ENCODE measurements around the gene YWHAG. TPM values are rescaled to one million over a fixed set of nuclear protein-coding genes. Genes with fewer than 3 reads are reported as not detected.
A peak's percentile ranks its signal among the peaks of the same experiment; 100 is the strongest.

YWHAG gene
- total and polyA plus RNA-seq, 9 of the 15 experiments (the other 6 are each of a cell fraction or from before 2014, with no cell fraction given) = 30.4 to 246 (median 94.5) TPM

GRCh38 chr7:76397409-76398183, 38.8 kb upstream of the YWHAG start (continued):
- TF ChIP-seq ZC3H4 (CRISPR knock-in tag; IDR thresholded peaks at IDR 0.05; ENCODE audit: borderline replicate concordance) (no peak), GTF2E2 (tag; IDR thresholded peaks at IDR 0.05) (no peak), ZNF253 (CRISPR knock-in tag; conservative IDR thresholded peaks at IDR 0.05) (no peak), MXI1 (IDR thresholded peaks at IDR 0.05; ENCODE audit: low read depth, low read length) (peak; percentile 90), NR3C1 (CRISPR knock-in tag; IDR thresholded peaks at IDR 0.05) (0 out of 2 replicates have a peak, but pooled peaks have one; percentile 71), DACH1 (IDR thresholded peaks at IDR 0.05; ENCODE audit: partially characterized antibody) (peak; percentile 49), STAG1 (CRISPR knock-in tag; IDR thresholded peaks at IDR 0.05; ENCODE audit: borderline replicate concordance) (no peak), POLR2H (tag; IDR thresholded peaks at IDR 0.05; ENCODE audit: low read depth) (no peak), IRF1 (CRISPR knock-in tag; IDR thresholded peaks at IDR 0.05; ENCODE audit: borderline replicate concordance) (no peak), NFE2 (IDR thresholded peaks at IDR 0.05; ENCODE audit: low read depth) (0 out of 2 replicates have a peak, but pooled peaks have one; percentile 16), MCM5 (IDR thresholded peaks at IDR 0.05; ENCODE audit: low read depth) (no peak), ZNF778 (CRISPR knock-in tag; IDR thresholded peaks at IDR 0.05) (no peak), ATF3 (IDR thresholded peaks at IDR 0.05) (no peak), ATF3 (CRISPR knock-in tag; conservative IDR thresholded peaks at IDR 0.05) (peak; percentile 30; the same call in 1 of the 2 replicates), ATF1 (CRISPR knock-in tag; IDR thresholded peaks at IDR 0.05) (no peak), ATF1 (tag; IDR thresholded peaks at IDR 0.05) (peak; percentile 83), SREBF1 (IDR thresholded peaks at IDR 0.05; ENCODE audit: borderline replicate concordance, low read depth, low read length) (no peak), MIER1 (IDR thresholded peaks at IDR 0.05; ENCODE audit: low read depth) (0 out of 2 replicates have a peak, but pooled peaks have one; percentile 64), NFIC (IDR thresholded peaks at IDR 0.05) (peak; percentile 100), SRSF3 (IDR thresholded peaks at IDR 0.05; ENCODE audit: insufficient read depth, low read length) (no peak), BRD9 (IDR thresholded peaks at IDR 0.05; ENCODE audit: low read depth, partially characterized antibody) (no peak), ZNF274 (IDR thresholded peaks at IDR 0.05; ENCODE audit: borderline replicate concordance, low read depth, low read length) (no peak), BRCA1 (IDR thresholded peaks at IDR 0.05) (no peak), BRCA1 (CRISPR knock-in tag; IDR thresholded peaks at IDR 0.05) (no peak)
- TF ChIP-seq, protein P1, sequence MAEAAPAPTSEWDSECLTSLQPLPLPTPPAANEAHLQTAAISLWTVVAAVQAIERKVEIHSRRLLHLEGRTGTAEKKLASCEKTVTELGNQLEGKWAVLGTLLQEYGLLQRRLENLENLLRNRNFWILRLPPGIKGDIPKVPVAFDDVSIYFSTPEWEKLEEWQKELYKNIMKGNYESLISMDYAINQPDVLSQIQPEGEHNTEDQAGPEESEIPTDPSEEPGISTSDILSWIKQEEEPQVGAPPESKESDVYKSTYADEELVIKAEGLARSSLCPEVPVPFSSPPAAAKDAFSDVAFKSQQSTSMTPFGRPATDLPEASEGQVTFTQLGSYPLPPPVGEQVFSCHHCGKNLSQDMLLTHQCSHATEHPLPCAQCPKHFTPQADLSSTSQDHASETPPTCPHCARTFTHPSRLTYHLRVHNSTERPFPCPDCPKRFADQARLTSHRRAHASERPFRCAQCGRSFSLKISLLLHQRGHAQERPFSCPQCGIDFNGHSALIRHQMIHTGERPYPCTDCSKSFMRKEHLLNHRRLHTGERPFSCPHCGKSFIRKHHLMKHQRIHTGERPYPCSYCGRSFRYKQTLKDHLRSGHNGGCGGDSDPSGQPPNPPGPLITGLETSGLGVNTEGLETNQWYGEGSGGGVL (CRISPR knock-in tag; IDR thresholded peaks at IDR 0.05) = no peak
- TF ChIP-seq, protein P2, sequence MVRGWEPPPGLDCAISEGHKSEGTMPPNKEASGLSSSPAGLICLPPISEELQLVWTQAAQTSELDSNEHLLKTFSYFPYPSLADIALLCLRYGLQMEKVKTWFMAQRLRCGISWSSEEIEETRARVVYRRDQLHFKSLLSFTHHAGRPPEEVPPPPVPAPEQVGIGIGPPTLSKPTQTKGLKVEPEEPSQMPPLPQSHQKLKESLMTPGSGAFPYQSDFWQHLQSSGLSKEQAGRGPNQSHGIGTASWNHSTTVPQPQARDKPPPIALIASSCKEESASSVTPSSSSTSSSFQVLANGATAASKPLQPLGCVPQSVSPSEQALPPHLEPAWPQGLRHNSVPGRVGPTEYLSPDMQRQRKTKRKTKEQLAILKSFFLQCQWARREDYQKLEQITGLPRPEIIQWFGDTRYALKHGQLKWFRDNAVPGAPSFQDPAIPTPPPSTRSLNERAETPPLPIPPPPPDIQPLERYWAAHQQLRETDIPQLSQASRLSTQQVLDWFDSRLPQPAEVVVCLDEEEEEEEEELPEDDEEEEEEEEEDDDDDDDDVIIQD (CRISPR knock-in tag; IDR thresholded peaks at IDR 0.05) = no peak
